Neuronal stem cell (in vitro differentiated cells): ENCODE data around the gene PRR29.
"Not testable (repeated sequence)": the region's sequence is repeated elsewhere in the genome, so short reads cannot be mapped to it uniquely, and the experiment has no call there.

Source experiments
- DNase-seq: peaks from one replicate; pipeline ENCODE4 v3.0.0-alpha.2; 2013; ENCODE audit warnings: low spot score
- H2AFZ ChIP-seq: one replicate; pipeline ENCODE4 v1.6.1; 2013; ENCODE audit warnings: mild to moderate bottlenecking, low read length, inconsistent platforms
- H2AK5ac ChIP-seq: 2 replicates; pipeline ENCODE4 v1.6.1; 2013; ENCODE audit warnings: low read depth, mild to moderate bottlenecking, inconsistent platforms, low read length, moderate library complexity, mixed read lengths
- H2BK120ac ChIP-seq: 2 replicates; pipeline ENCODE4 v1.6.1; 2013; ENCODE audit warnings: low read depth, mild to moderate bottlenecking, inconsistent platforms, low read length, moderate library complexity, mixed read lengths
- H2BK12ac ChIP-seq: one replicate; pipeline ENCODE4 v1.6.1; 2013; ENCODE audit warnings: low read length, inconsistent platforms
- H2BK15ac ChIP-seq: 2 replicates; pipeline ENCODE4 v1.6.1; 2013; ENCODE audit warnings: mild to moderate bottlenecking, low read length, inconsistent platforms, mixed read lengths
- H2BK5ac ChIP-seq: one replicate; pipeline ENCODE4 v1.6.1; 2013; ENCODE audit warnings: inconsistent platforms, mild to moderate bottlenecking, low read length, moderate library complexity
- H3K14ac ChIP-seq: one replicate; pipeline ENCODE4 v1.6.1; 2013; ENCODE audit warnings: low read length, inconsistent platforms
- H3K18ac ChIP-seq: 2 replicates; pipeline ENCODE4 v1.6.1; 2013; ENCODE audit warnings: low read length, inconsistent platforms
- H3K23ac ChIP-seq: 2 replicates; pipeline ENCODE4 v1.6.1; 2013; ENCODE audit warnings: low read depth, mild to moderate bottlenecking, mixed read lengths, low read length, inconsistent platforms; ENCODE audit not compliant: poor library complexity
- H3K27ac ChIP-seq: replicated peaks from 3 replicates; pipeline ENCODE4 v1.5.1; 2013; ENCODE audit warnings: low read length, inconsistent platforms
- H3K27me3 ChIP-seq, 3 experiments: 2 replicates each; pipeline ENCODE4 v1.6.1; 2013; ENCODE audit warnings: low read length in 3 of 3, mild to moderate bottlenecking in 2 of 3, inconsistent platforms in 1 of 3, low read depth in 1 of 3, mixed read lengths in 1 of 3, moderate library complexity in 1 of 3; ENCODE audit not compliant: control insufficient read depth in 3 of 3, insufficient read depth in 3 of 3
- H3K36me3 ChIP-seq, 2 donors: replicated peaks in 1 of 2; 2 replicates each; pipeline ENCODE4 v1.6.1; 2013; ENCODE audit warnings: low read length in 2 of 2; ENCODE audit not compliant: control insufficient read depth in 2 of 2, insufficient read depth in 2 of 2
- H3K4ac ChIP-seq: 2 replicates; pipeline ENCODE4 v1.6.1; 2013; ENCODE audit warnings: inconsistent platforms, mild to moderate bottlenecking, low read length, moderate library complexity
- H3K4me1 ChIP-seq, 2 donors: 1 replicate in 1 of 2; 2 replicates in 1 of 2; pipeline ENCODE4 v1.6.1; 2013; ENCODE audit warnings: low read length in 2 of 2, low read depth in 1 of 2; ENCODE audit not compliant: control insufficient read depth in 2 of 2, insufficient read depth in 1 of 2
- H3K4me2 ChIP-seq: one replicate; pipeline ENCODE4 v1.6.1; 2013; ENCODE audit warnings: mild to moderate bottlenecking, low read length, inconsistent platforms; ENCODE audit not compliant: insufficient read depth, poor library complexity, severe bottlenecking
- H3K4me3 ChIP-seq, 2 donors: 2 replicates each; pipeline ENCODE4 v1.5.1; 2013; ENCODE audit warnings: low read length in 2 of 2, mild to moderate bottlenecking in 2 of 2, inconsistent platforms in 1 of 2, moderate library complexity in 1 of 2
- H3K79me1 ChIP-seq: one replicate; pipeline ENCODE4 v1.6.1; 2013; ENCODE audit warnings: low read depth, mild to moderate bottlenecking, inconsistent platforms, low read length, moderate library complexity
- H3K9ac ChIP-seq: one replicate; pipeline ENCODE4 v1.6.1; 2013; ENCODE audit warnings: mild to moderate bottlenecking, low read depth, low read length, inconsistent platforms; ENCODE audit not compliant: poor library complexity
- H3K9me3 ChIP-seq, 2 donors: replicated peaks in 1 of 2; 2 replicates each; pipeline versions ENCODE3 to v1.6.1; 2013; ENCODE audit warnings: low read length in 2 of 2, mild to moderate bottlenecking in 2 of 2, inconsistent platforms in 1 of 2, low read depth in 1 of 2, mixed read lengths in 1 of 2, moderate library complexity in 1 of 2; ENCODE audit not compliant: control insufficient read depth in 2 of 2, insufficient read depth in 1 of 2
- H4K8ac ChIP-seq: one replicate; pipeline ENCODE4 v1.6.1; 2013; ENCODE audit warnings: low read depth, mild to moderate bottlenecking, inconsistent platforms, low read length, moderate library complexity
- H4K91ac ChIP-seq: one replicate; pipeline ENCODE4 v1.6.1; 2013; ENCODE audit warnings: low read length, low read depth, mild to moderate bottlenecking, inconsistent platforms; ENCODE audit not compliant: poor library complexity
- WGBS, 2 donors: extraction: QIAGEN DNeasy Blood & Tissue Kit; methylation state at CpG; one replicate each; pipeline ENCODE4 v1.1.7; 2013; ENCODE audit warnings: missing lambda C conversion rate in 2 of 2, mixed read lengths in 1 of 2; ENCODE audit not compliant: insufficient read length in 2 of 2, insufficient replicate concordance in 1 of 2; ENCODE audit errors: extremely low coverage in 2 of 2; 5-methylcytosine and 5-hydroxymethylcytosine counted together

Gene PRR29

DNA sequence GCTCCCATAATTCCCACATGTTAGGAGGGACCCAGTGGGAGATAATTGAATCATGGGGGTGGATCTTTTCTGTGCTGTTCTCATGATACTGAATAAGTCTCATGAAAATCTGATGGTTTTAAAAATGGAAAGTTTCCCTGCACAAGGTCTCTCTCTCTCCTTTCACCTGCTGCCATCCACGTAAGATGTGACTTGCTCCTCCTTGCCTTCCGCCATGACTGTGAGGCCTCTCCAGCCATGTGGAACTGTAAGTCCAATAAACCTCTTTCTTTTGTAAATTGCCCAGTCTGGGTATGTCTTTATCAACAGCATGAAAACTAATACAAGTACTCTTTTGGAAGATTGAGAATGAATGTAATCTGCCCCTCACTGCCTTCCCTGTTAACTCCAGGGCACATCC, 15.5 kb upstream of the PRR29 start:
- H2AK5ac ChIP-seq, H4K8ac ChIP-seq, H2BK5ac ChIP-seq, DNase-seq, H3K14ac ChIP-seq, H3K79me1 ChIP-seq, H3K4ac ChIP-seq, H3K9ac ChIP-seq, H2BK12ac ChIP-seq, H3K27ac ChIP-seq, H3K4me1 ChIP-seq, H2BK15ac ChIP-seq, H3K36me3 ChIP-seq, H2AFZ ChIP-seq, H4K91ac ChIP-seq, H2BK120ac ChIP-seq, H3K18ac ChIP-seq, H3K4me3 ChIP-seq, H3K23ac ChIP-seq, H3K4me2 ChIP-seq, H3K9me3 ChIP-seq: not testable (repeated sequence)
- peaks cover 0 to 11% (median 0%) of the 10 kb centered on the region in 3 experiments for H3K27me3 ChIP-seq
- no CpG with 5 or more reads among the region's 2 CpGs for WGBS, 2 donors

DNA sequence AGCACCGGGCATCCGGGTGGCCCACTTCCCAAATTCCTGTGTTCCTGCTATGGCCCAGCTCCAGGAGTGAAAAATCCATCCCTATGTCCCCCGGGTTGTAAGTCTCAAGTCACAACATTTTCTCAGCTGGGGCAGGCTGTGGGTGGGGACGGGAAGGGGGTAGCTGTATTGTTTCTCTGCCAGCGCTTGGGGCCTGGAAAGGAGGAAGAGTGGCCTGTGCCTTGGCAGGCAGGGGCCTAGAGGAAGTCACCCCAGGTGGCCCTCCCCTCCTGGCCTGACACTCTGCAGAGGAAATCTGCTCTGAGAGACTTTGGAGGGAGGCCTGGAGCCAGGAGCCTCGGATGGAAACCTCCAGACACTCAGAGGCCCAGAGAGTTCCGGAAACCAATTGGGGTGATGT, 14.8 kb upstream of the PRR29 start:
- peaks cover 0 to 15% (median 0%) of the 10 kb centered on the region in 3 experiments for H3K27me3 ChIP-seq
- H3K4me3 ChIP-seq = no peak overlapping the region
- H2BK15ac ChIP-seq = no peak overlapping the region
- H3K9me3 ChIP-seq = peaks cover 3 to 5% of the 10 kb centered on the region in 2 donors
- no peak overlapping the region for H3K14ac ChIP-seq
- H3K4me1 ChIP-seq = peaks cover 0 to 2% of the 10 kb centered on the region in 2 donors
- peak overlapping the region; percentile 45 for H3K18ac ChIP-seq
- DNase-seq = no peak
- H2BK120ac ChIP-seq = no peak overlapping the region
- no peak overlapping the region for H2AFZ ChIP-seq
- no peak overlapping the region for H3K9ac ChIP-seq
- H4K91ac ChIP-seq = no peak overlapping the region
- no peak overlapping the region for H4K8ac ChIP-seq
- no peak overlapping the region for H3K23ac ChIP-seq
- no peak overlapping the region for H2BK5ac ChIP-seq
- WGBS, 2 donors = no CpG with 5 or more reads among the region's 7 CpGs
- H3K4me2 ChIP-seq = no peak overlapping the region
- H3K4ac ChIP-seq = no peak overlapping the region
- no peaks in the 10 kb centered on the region for H3K79me1 ChIP-seq
- no peaks in the 10 kb centered on the region for H3K36me3 ChIP-seq
- H2AK5ac ChIP-seq = no peak overlapping the region
- H2BK12ac ChIP-seq = no peak overlapping the region
- no peak overlapping the region for H3K27ac ChIP-seq

DNA sequence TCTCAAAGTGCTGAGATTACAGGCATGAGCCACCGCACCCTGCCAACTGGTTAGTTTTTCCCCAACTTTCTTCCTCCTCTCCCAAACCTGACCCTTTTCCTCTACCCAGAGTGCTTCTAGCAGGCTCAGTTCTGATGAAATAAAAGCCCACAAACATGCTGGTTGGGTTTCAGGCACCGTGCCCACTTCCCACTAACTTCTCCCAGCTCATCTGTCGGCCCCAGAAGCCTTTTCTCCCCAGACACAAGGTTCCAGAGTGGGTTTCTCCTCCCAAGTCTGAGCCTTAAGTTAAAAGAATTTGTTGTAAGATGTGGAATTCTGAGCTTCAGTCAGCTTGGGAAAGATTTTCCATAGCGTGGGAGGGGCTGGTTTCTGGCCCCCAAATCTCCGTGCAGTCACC, 13.9 kb upstream of the PRR29 start:
- H3K36me3 ChIP-seq = no peaks in the 10 kb centered on the region
- peaks cover 0 to 8% of the 10 kb centered on the region in 2 donors for H3K4me1 ChIP-seq
- H3K4me3 ChIP-seq = no peak overlapping the region
- H3K18ac ChIP-seq = no peak overlapping the region
- no peak for DNase-seq
- H4K91ac ChIP-seq = no peak overlapping the region
- no peak overlapping the region for H3K27ac ChIP-seq
- no peak overlapping the region for H2BK120ac ChIP-seq
- H3K9me3 ChIP-seq = peaks cover 3 to 5% of the 10 kb centered on the region in 2 donors
- H2BK12ac ChIP-seq = no peak overlapping the region
- H3K9ac ChIP-seq = no peak overlapping the region
- H3K14ac ChIP-seq = no peak overlapping the region
- no peak overlapping the region for H3K4me2 ChIP-seq
- H2AK5ac ChIP-seq = no peak overlapping the region
- no peaks in the 10 kb centered on the region for H3K79me1 ChIP-seq
- H3K23ac ChIP-seq = no peak overlapping the region
- H3K4ac ChIP-seq = no peak overlapping the region
- H2BK15ac ChIP-seq = no peak overlapping the region
- no CpG with 5 or more reads among the region's 5 CpGs for WGBS, 2 donors
- H3K27me3 ChIP-seq = peaks cover 0 to 9% (median 0%) of the 10 kb centered on the region in 3 experiments
- H4K8ac ChIP-seq = no peak overlapping the region
- no peak overlapping the region for H2BK5ac ChIP-seq
- H2AFZ ChIP-seq = no peak overlapping the region

DNA sequence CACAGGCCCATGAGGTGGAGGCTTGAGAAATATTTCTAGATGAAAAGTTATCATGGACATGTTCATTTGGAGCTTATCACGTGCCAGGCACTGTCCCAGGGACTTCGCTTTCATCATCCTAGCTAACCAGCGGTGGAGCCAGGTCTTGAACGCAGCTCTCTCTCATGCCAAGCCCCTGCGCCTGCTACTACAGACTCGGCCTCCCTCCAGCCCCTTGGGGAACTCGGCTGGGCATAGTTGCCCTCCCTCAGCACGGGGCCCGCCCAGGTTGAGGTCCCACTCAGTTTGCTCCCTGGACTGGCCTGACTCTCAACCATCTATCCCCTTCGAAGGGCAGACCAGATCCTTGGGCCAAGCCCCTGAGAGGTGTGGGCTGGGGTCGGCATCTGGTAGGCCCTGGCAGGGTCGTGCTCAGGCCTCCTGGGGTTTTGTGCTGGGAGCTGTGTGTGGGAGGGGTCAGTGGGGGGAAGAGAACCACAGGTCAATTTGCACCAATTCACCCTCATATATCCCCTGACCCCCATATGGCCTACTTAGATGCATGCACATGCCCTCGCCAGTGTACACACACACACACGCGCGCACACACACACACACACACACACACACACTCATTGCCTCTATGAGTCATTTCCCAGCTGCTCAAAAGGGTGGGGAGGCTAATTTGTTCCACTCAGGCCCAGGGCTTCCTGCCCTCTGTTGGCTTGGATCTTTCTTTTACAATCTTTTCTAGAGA, 13.3 kb upstream of the PRR29 start:
- no peak overlapping the region for H3K9ac ChIP-seq
- H2BK15ac ChIP-seq = no peak overlapping the region
- H3K23ac ChIP-seq = peak overlapping the region; percentile 25
- no peak for DNase-seq
- peak overlapping the region; percentile 9 for H3K14ac ChIP-seq
- H2AK5ac ChIP-seq = no peak overlapping the region
- no peak overlapping the region for H3K27ac ChIP-seq
- H3K36me3 ChIP-seq = no peaks in the 10 kb centered on the region
- no peak overlapping the region for H3K4me2 ChIP-seq
- H3K27me3 ChIP-seq = peaks cover 0 to 13% (median 0%) of the 10 kb centered on the region in 3 experiments
- H3K4me1 ChIP-seq = peaks cover 0 to 11% of the 10 kb centered on the region in 2 donors
- no peak overlapping the region for H4K8ac ChIP-seq
- peak overlapping the region; percentile 65 for H3K18ac ChIP-seq
- H4K91ac ChIP-seq = no peak overlapping the region
- H2BK12ac ChIP-seq = no peak overlapping the region
- no CpG with 5 or more reads among the region's 16 CpGs for WGBS, 2 donors
- peaks cover 3 to 5% of the 10 kb centered on the region in 2 donors for H3K9me3 ChIP-seq
- H3K4me3 ChIP-seq = no peak overlapping the region
- no peak overlapping the region for H2AFZ ChIP-seq
- H2BK5ac ChIP-seq = no peak overlapping the region
- no peak overlapping the region for H3K4ac ChIP-seq
- no peaks in the 10 kb centered on the region for H3K79me1 ChIP-seq
- H2BK120ac ChIP-seq = no peak overlapping the region
